NOMO-1 treated with DMSO at 0.1 percent for 48 hours (cell line): ENCODE results near the gene TCEAL1.

Experiments
- DNase-seq: peaks from one replicate; lab custom pipeline; 2025; ENCODE audit not compliant: unreplicated experiment; lab: John Stamatoyannopoulos, UW

The TCEAL1 gene

GRCh38 chrX:103678199-103678993 lies 49.6 kb downstream of the TCEAL1 start:
- no peak for DNase-seq
